GM12801 (cell line): Measurements from ENCODE around the gene PKIB.

Experiments
- CTCF ChIP-seq: IDR thresholded peaks from one replicate; pipeline ENCODE4 v1.5.1; 2011; ENCODE audit warnings: control low read depth; ENCODE audit not compliant: insufficient read length; ENCODE audit errors: extremely low read depth

Gene PKIB

GRCh38 chr6:122609881-122610689, at the start of gene PKIB:
Gene PKIB, plus strand, starts transcription at chr6:122610405. Its CDS starts 107,390 bp downstream, at chr6:122717795.
- TF ChIP-seq CTCF: no peak

GRCh38 chr6:122563364-122564052, 46.7 kb upstream of the PKIB start:
- no peak for TF ChIP-seq CTCF

GRCh38 chr6:122564230-122564629, 46.0 kb upstream of the PKIB start:
- no peak for TF ChIP-seq CTCF

- TF ChIP-seq CTCF: no peak
These were observed 44.5 kb upstream of the PKIB start for GRCh38 chr6:122565708-122566107.

GRCh38 chr6:122567034-122567433, 43.2 kb upstream of the PKIB start:
- TF ChIP-seq CTCF: no peak

- no peak for TF ChIP-seq CTCF
These were observed 41.9 kb upstream of the PKIB start for GRCh38 chr6:122568350-122568749.

- no peak for TF ChIP-seq CTCF
These were observed 41.4 kb upstream of the PKIB start for GRCh38 chr6:122568797-122569221.
